Panc1 (cell line): ENCODE measurements around the gene LMO3. TPM values are rescaled to one million over a fixed set of nuclear protein-coding genes. Genes with fewer than 3 reads are reported as not detected.
"Not testable (repeated sequence)": the region's sequence is repeated elsewhere in the genome, so short reads cannot be mapped to it uniquely, and the experiment has no call there.

Source experiments
- ATAC-seq: fragments of 200-7000 bp; cut with Tn5 transposase; 2 replicates; pipeline ENCODE4 v1.9.1; 2020; ENCODE audit warnings: mild to moderate bottlenecking, moderate library complexity
- BruUV-seq: library from RNA; stranded (reverse); fragments of 400-500 nt; replicated peaks from 2 replicates; lab custom pipeline; 2021; lab: Mats Ljungman, UMichigan
- CTCF ChIA-PET: fragments of 300-600 bp; sonication (Branson Sonifier 250); formaldehyde crosslinking; loops from one replicate; lab custom pipeline; 2022; ENCODE audit warnings: antibody characterized with exemption; lab: Charles Lee
- POLR2A ChIA-PET: fragments of 300-600 bp; sonication (Branson Sonifier 250); formaldehyde crosslinking; loops from one replicate; lab custom pipeline; 2022; ENCODE audit warnings: antibody characterized with exemption; lab: Charles Lee
- DNase-seq: peaks from one replicate; pipeline ENCODE4 v3.0.0-alpha.2; 2010; ENCODE audit warnings: low read depth, low spot score
- H3K27ac ChIP-seq: 2 replicates; pipeline ENCODE4 v1.5.1; 2011; ENCODE audit warnings: mild to moderate bottlenecking, low read length, inconsistent platforms
- H3K27me3 ChIP-seq: fragments of 200-500 bp; sonication (Bioruptor generic); 2 replicates; pipeline ENCODE4 v1.6.0; 2014; ENCODE audit warnings: low read length, inconsistent platforms; ENCODE audit not compliant: control insufficient read depth, insufficient read depth
- H3K36me3 ChIP-seq: fragments of 200-500 bp; sonication (Bioruptor generic); 2 replicates; pipeline ENCODE4 v1.5.1; 2014; ENCODE audit warnings: inconsistent platforms, mild to moderate bottlenecking, low read length, moderate library complexity; ENCODE audit not compliant: control insufficient read depth, insufficient read depth
- H3K4me1 ChIP-seq: 2 replicates; pipeline ENCODE4 v1.5.1; 2011; ENCODE audit warnings: inconsistent platforms, mild to moderate bottlenecking, low read length, moderate library complexity; ENCODE audit not compliant: control insufficient read depth, insufficient read depth
- H3K4me3 ChIP-seq, 2 experiments: 2 replicates each; pipeline ENCODE4 v1.5.1; 2011 to 2012; ENCODE audit warnings: low read depth in 2 of 2, low read length in 2 of 2, mild to moderate bottlenecking in 2 of 2, inconsistent platforms in 1 of 2, moderate library complexity in 1 of 2
- H3K9me3 ChIP-seq: fragments of 200-500 bp; sonication (Bioruptor generic); 2 replicates; pipeline ENCODE4 v1.5.1; 2014; ENCODE audit warnings: low read depth, mild to moderate bottlenecking, inconsistent platforms, low read length, moderate library complexity; ENCODE audit not compliant: control insufficient read depth, insufficient read depth
- POLR2AphosphoS5 ChIP-seq: IDR thresholded peaks from 2 replicates; pipeline ENCODE4 v1.6.1; 2012; ENCODE audit warnings: mild to moderate bottlenecking, low read depth, low read length, moderate library complexity
- SIN3A ChIP-seq: IDR thresholded peaks from 2 replicates; pipeline ENCODE4 v1.6.1; 2012; ENCODE audit warnings: low read depth, mild to moderate bottlenecking, low read length, moderate library complexity, borderline replicate concordance; ENCODE audit not compliant: insufficient read depth
- TCF7L2 ChIP-seq: IDR thresholded peaks from 2 replicates; pipeline ENCODE4 v1.6.1; 2011; ENCODE audit warnings: mild to moderate bottlenecking, low read depth, low read length, inconsistent platforms
- in situ Hi-C: cut with HindIII; loops from 2 replicates; pipeline ENCODE4 v1.10.0; 2016; ENCODE audit warnings: low sequenced_read_pairs, low pct_unique_long_range_greater_than_20kb
- intact Hi-C: fragments of 100-400 bp; cut with micrococcal nuclease; formaldehyde crosslinking; loops from one replicate; pipeline ENCODE4 v1.10.0; 2022; ENCODE audit not compliant: unreplicated experiment
- total RNA-seq: library from RNA; stranded (reverse); gene quantifications from one replicate; pipeline ENCODE4 v1.2.1, GENCODE V29; 2021; ENCODE audit not compliant: unreplicated experiment
- TF ChIP-seq, protein P1 (sequence below), 2 experiments: IDR thresholded peaks; 2 replicates each; pipeline ENCODE4 v1.6.1; 2011 to 2012; ENCODE audit warnings: low read depth in 2 of 2, control low read depth in 1 of 2, low read length in 1 of 2, mild to moderate bottlenecking in 1 of 2, moderate library complexity in 1 of 2; ENCODE audit not compliant: insufficient read depth in 1 of 2
- TF ChIP-seq, protein P2 (sequence below): fragments of 450-650 bp; IDR thresholded peaks from 2 replicates; pipeline ENCODE4 v1.5.1; 2017; ENCODE audit warnings: mild to moderate bottlenecking

The LMO3 gene
- total RNA-seq, 1 experiment from 2014 or later, result 0.51 TPM

DNA sequence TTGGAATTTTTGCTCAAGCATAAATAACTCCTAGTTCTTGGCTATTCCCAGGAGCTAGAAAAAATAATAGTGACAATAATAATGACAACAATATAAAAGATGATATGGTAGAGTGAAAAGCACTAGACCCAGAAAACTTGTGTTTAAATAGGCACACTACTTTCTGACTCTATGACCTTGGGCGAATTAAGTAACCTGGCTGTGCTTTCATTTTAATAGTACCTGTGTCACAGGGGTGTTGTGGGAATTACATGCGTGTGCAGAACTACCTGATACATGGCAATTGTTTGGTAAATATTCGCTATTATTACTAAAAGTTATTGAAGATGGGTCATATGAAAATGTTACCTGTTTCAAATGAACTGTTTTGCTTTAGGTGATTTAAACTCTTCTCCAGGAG, 60.1 kb downstream of the LMO3 start:
- Histone ChIP-seq H3K4me3 (no peak overlapping the region), H3K9me3 (no peaks in the 10 kb centered on the region), H3K36me3 (no peaks in the 10 kb centered on the region; the same call in 1 of the 2 replicates), H3K4me1 (no peaks in the 10 kb centered on the region), H3K27ac (no peak overlapping the region), H3K27me3 (no peaks in the 10 kb centered on the region)
- TF ChIP-seq, protein P1, sequence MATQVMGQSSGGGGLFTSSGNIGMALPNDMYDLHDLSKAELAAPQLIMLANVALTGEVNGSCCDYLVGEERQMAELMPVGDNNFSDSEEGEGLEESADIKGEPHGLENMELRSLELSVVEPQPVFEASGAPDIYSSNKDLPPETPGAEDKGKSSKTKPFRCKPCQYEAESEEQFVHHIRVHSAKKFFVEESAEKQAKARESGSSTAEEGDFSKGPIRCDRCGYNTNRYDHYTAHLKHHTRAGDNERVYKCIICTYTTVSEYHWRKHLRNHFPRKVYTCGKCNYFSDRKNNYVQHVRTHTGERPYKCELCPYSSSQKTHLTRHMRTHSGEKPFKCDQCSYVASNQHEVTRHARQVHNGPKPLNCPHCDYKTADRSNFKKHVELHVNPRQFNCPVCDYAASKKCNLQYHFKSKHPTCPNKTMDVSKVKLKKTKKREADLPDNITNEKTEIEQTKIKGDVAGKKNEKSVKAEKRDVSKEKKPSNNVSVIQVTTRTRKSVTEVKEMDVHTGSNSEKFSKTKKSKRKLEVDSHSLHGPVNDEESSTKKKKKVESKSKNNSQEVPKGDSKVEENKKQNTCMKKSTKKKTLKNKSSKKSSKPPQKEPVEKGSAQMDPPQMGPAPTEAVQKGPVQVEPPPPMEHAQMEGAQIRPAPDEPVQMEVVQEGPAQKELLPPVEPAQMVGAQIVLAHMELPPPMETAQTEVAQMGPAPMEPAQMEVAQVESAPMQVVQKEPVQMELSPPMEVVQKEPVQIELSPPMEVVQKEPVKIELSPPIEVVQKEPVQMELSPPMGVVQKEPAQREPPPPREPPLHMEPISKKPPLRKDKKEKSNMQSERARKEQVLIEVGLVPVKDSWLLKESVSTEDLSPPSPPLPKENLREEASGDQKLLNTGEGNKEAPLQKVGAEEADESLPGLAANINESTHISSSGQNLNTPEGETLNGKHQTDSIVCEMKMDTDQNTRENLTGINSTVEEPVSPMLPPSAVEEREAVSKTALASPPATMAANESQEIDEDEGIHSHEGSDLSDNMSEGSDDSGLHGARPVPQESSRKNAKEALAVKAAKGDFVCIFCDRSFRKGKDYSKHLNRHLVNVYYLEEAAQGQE (IDR thresholded peaks at IDR 0.05; ENCODE audit: insufficient read depth in 1 of 2, low read depth in 2 of 2, low read length in 1 of 2), result no peak
- TF ChIP-seq SIN3A (no peak), POLR2AphosphoS5 (no peak)
- DNase-seq (no peak), ATAC-seq (no peak)
- ChIA-PET POLR2A (no interaction called here), CTCF (no interaction called here)
- BruUV-seq, result no TSS peak
- in situ Hi-C loops, result no loop called here
- intact Hi-C loops, result no loop called here

DNA sequence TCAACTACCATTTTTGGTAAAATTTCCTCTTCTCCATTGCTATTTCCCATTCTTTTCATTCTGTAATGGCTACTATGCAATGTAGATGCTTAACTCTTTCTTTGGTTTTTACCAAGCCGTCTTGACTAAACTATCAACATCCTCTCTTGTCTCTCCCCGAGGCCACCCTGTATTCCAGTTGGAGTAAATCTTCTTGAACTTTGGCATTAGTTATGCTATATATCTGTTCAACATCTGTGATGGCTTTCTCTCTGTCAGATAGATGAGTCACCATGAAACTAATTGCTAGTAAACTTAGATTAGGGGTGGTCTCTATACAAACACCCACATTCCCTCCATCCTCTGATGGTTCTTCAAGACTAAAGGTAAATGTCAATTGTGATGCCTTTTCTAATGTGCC, 63.4 kb downstream of the LMO3 start:
- Histone ChIP-seq H3K9me3 (no peaks in the 10 kb centered on the region), H3K27me3 (no peaks in the 10 kb centered on the region), H3K36me3 (no peaks in the 10 kb centered on the region), H3K4me3 (no peak overlapping the region), H3K27ac (no peak overlapping the region), H3K4me1 (no peaks in the 10 kb centered on the region)
- ChIA-PET POLR2A (no interaction called here), CTCF (no interaction called here)
- BruUV-seq, result no TSS peak
- in situ Hi-C loops, result no loop called here
- TF ChIP-seq, protein P1 (IDR thresholded peaks at IDR 0.05; ENCODE audit: insufficient read depth in 1 of 2, low read depth in 2 of 2, low read length in 1 of 2), result no peak
- TF ChIP-seq POLR2AphosphoS5 (no peak), TCF7L2 (no peak), SIN3A (no peak)
- TF ChIP-seq, protein P2, sequence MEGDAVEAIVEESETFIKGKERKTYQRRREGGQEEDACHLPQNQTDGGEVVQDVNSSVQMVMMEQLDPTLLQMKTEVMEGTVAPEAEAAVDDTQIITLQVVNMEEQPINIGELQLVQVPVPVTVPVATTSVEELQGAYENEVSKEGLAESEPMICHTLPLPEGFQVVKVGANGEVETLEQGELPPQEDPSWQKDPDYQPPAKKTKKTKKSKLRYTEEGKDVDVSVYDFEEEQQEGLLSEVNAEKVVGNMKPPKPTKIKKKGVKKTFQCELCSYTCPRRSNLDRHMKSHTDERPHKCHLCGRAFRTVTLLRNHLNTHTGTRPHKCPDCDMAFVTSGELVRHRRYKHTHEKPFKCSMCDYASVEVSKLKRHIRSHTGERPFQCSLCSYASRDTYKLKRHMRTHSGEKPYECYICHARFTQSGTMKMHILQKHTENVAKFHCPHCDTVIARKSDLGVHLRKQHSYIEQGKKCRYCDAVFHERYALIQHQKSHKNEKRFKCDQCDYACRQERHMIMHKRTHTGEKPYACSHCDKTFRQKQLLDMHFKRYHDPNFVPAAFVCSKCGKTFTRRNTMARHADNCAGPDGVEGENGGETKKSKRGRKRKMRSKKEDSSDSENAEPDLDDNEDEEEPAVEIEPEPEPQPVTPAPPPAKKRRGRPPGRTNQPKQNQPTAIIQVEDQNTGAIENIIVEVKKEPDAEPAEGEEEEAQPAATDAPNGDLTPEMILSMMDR, result no peak
- DNase-seq, result no peak
- intact Hi-C loops, result no loop called here
- ATAC-seq, result no peak

DNA sequence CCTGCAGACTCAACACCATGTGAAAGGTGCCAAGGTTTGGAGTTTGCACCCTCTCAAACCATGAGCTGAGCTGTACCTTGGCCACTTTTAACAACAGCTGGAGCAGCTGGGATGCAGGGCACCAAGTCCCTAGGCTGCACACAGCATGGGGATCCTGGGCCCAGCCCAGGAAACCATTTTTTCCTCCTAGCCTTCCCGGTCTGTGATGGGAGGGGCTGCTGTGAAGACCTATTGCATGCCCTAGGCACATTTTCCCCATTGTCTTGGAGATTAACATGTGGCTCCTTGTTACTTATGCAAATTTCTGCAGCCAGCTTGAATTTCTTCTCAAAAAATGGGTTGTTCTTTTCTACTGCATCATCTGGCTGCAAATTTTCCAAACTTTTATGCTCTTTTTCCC, 68.3 kb downstream of the LMO3 start:
- POLR2A ChIA-PET, BruUV-seq, H3K4me1 ChIP-seq, CTCF ChIA-PET, H3K9me3 ChIP-seq, DNase-seq, H3K36me3 ChIP-seq, H3K27me3 ChIP-seq, ATAC-seq, in situ Hi-C loops, H3K27ac ChIP-seq, H3K4me3 ChIP-seq, intact Hi-C loops: not testable (repeated sequence)
